GM10847 (cell line): ENCODE measurements around the gene DDX53.

Experiments used
- POLR2A ChIP-seq: IDR thresholded peaks from 2 replicates; pipeline ENCODE4 v1.6.1; 2011; ENCODE audit not compliant: insufficient read length; ENCODE audit errors: extremely low read depth

Gene DDX53

DNA sequence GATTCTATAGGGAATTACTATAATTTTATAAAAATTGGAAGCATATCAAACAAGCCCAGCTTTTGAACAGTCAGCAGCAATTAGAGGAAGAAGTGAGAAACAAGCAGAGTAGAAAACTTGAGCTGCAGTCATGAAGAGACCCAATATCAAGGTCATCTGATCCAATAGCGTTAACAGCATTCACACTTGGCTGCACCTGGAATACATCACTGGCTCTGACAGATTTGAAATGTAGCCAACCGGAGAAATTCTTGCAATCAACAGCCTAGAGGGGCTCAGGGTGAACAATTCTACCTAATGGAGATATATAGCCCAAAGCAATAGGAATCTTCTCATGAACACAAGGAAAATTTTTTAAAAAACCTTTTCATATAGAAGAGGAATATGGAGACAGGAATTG is 13.6 kb downstream of the DDX53 start:
- no peak for TF ChIP-seq POLR2A

GRCh38 chrX:23031600-23031999 is 31.8 kb downstream of the DDX53 start:
- no peak for TF ChIP-seq POLR2A

GRCh38 chrX:23035493-23035892 is 35.7 kb downstream of the DDX53 start:
- no peak for TF ChIP-seq POLR2A

- no peak for TF ChIP-seq POLR2A
Observed at GRCh38 chrX:23046443-23046842, 46.7 kb downstream of the DDX53 start.

DNA sequence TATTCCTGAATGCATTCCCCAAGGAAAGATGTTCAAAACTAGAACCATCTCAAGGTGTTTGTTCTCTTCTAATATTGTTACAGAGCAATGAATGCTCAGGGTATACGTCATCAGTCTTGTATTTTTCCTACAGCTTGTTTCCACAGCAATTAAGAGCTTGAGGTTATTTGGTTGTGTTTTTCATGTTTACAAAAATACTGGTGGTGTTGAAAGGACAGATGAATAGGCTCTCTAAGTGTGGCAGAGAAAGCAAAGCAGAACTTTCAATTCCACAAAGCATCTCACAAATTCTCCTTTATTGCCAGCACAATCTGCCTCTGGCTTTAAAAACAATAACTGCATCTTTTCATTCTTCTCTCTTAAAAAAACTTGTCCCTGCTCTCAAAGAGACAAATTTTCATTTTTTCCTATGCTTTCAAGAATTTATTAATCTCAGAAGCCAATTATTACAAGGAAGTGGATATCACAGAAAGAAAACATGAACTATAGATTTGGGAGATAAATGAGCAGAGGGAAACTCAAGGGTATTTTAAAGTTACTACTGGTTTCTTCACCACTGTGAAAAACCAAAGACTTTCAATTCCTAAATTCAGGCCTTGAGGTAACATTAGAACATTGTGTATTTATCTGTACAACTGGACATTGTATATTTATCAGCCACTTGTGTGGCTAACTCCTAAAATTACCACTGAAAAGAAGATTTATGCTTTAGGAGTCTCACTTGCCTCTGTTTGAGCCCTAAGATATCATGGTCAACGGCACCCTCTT is 49.2 kb downstream of the DDX53 start:
- no peak for TF ChIP-seq POLR2A

GRCh38 chrX:23052324-23052723 is 52.6 kb downstream of the DDX53 start:
- no peak for TF ChIP-seq POLR2A
